H9 (cell line): ENCODE data around the gene FLOT2. TPM values are rescaled to one million over a fixed set of nuclear protein-coding genes. Genes with fewer than 3 reads are reported as not detected.

Experiments
- DNase-seq: peaks from one replicate; pipeline ENCODE4 v3.0.0-alpha.2; 2017
- H2AFZ ChIP-seq: one replicate; pipeline ENCODE4 v1.6.1; 2013; ENCODE audit warnings: mild to moderate bottlenecking, low read length, control low read depth, moderate library complexity
- H2AK5ac ChIP-seq: 2 replicates; pipeline ENCODE4 v1.6.1; 2013; ENCODE audit warnings: low read length, control low read depth, mixed read lengths; ENCODE audit not compliant: insufficient read length
- H2BK120ac ChIP-seq: one replicate; pipeline ENCODE4 v1.6.1; 2013; ENCODE audit warnings: low read depth, mild to moderate bottlenecking, low read length, control low read depth, inconsistent platforms; ENCODE audit not compliant: poor library complexity, severe bottlenecking
- H2BK12ac ChIP-seq: 2 replicates; pipeline ENCODE4 v1.6.1; 2013; ENCODE audit warnings: low read length, control low read depth, mixed read lengths, low read depth; ENCODE audit not compliant: insufficient read length
- H2BK15ac ChIP-seq: 2 replicates; pipeline ENCODE4 v1.6.1; 2013; ENCODE audit warnings: low read depth, low read length, control low read depth
- H2BK20ac ChIP-seq: one replicate; pipeline ENCODE4 v1.6.1; 2013; ENCODE audit warnings: low read depth, mild to moderate bottlenecking, low read length, control low read depth, inconsistent platforms; ENCODE audit not compliant: poor library complexity, severe bottlenecking
- H2BK5ac ChIP-seq: 2 replicates; pipeline ENCODE4 v1.6.1; 2013; ENCODE audit warnings: low read length, control low read depth, mixed read lengths; ENCODE audit not compliant: insufficient read length
- H3K14ac ChIP-seq: 2 replicates; pipeline ENCODE4 v1.6.1; 2013; ENCODE audit warnings: low read length, control low read depth; ENCODE audit not compliant: insufficient read depth
- H3K18ac ChIP-seq: 2 replicates; pipeline ENCODE4 v1.6.1; 2013; ENCODE audit warnings: low read depth, mild to moderate bottlenecking, mixed read lengths, low read length, control low read depth; ENCODE audit not compliant: insufficient read length
- H3K23ac ChIP-seq: 2 replicates; pipeline ENCODE4 v1.6.1; 2013; ENCODE audit warnings: low read length, control low read depth, mixed read lengths, low read depth; ENCODE audit not compliant: insufficient read length
- H3K23me2 ChIP-seq: 2 replicates; pipeline ENCODE4 v1.6.1; 2013; ENCODE audit warnings: low read depth, mild to moderate bottlenecking, mixed read lengths, low read length, control low read depth; ENCODE audit not compliant: insufficient read length, poor library complexity, severe bottlenecking
- H3K27ac ChIP-seq: 2 replicates; pipeline ENCODE4 v1.5.1; 2013; ENCODE audit warnings: low read length, control low read depth, mixed read lengths, low read depth; ENCODE audit not compliant: insufficient read length
- H3K27me3 ChIP-seq: 2 replicates; pipeline ENCODE4 v1.6.1; 2013; ENCODE audit warnings: low read length, control low read depth, inconsistent platforms; ENCODE audit not compliant: insufficient read depth
- H3K4ac ChIP-seq: 2 replicates; pipeline ENCODE4 v1.6.1; 2013; ENCODE audit warnings: low read depth, mild to moderate bottlenecking, control low read depth, inconsistent platforms, low read length, moderate library complexity
- H3K4me1 ChIP-seq: 2 replicates; pipeline ENCODE4 v1.6.1; 2013; ENCODE audit warnings: low read length, control low read depth, inconsistent platforms; ENCODE audit not compliant: insufficient read depth
- H3K4me2 ChIP-seq: 2 replicates; pipeline ENCODE4 v1.6.1; 2013; ENCODE audit warnings: low read length, control low read depth, mixed read lengths; ENCODE audit not compliant: insufficient read length, insufficient read depth
- H3K56ac ChIP-seq: 2 replicates; pipeline ENCODE4 v1.6.1; 2013; ENCODE audit warnings: low read depth, mild to moderate bottlenecking, mixed read lengths, low read length, control low read depth; ENCODE audit not compliant: insufficient read length
- H3K79me1 ChIP-seq: 2 replicates; pipeline ENCODE4 v1.6.1; 2013; ENCODE audit warnings: low read depth, mild to moderate bottlenecking, moderate library complexity, low read length, control low read depth, inconsistent platforms; ENCODE audit not compliant: insufficient read depth, poor library complexity, severe bottlenecking
- H3K79me2 ChIP-seq: 2 replicates; pipeline ENCODE4 v1.6.1; 2013; ENCODE audit warnings: low read length, control low read depth, inconsistent platforms; ENCODE audit not compliant: insufficient read depth
- H3K9ac ChIP-seq: 2 replicates; pipeline ENCODE4 v1.6.1; 2013; ENCODE audit warnings: low read length, control low read depth, mixed read lengths; ENCODE audit not compliant: insufficient read length; ENCODE audit errors: extremely low read depth
- H3K9me3 ChIP-seq: one replicate; pipeline ENCODE4 v1.6.1; 2013; ENCODE audit warnings: low read depth, low read length, inconsistent platforms; ENCODE audit not compliant: control insufficient read depth
- H3T11ph ChIP-seq: one replicate; pipeline ENCODE4 v1.6.1; 2013; ENCODE audit warnings: mild to moderate bottlenecking, low read length, control low read depth, inconsistent platforms
- H4K20me1 ChIP-seq: one replicate; pipeline ENCODE4 v1.6.1; 2013; ENCODE audit not compliant: control insufficient read depth, insufficient read length, insufficient read depth
- H4K5ac ChIP-seq: 2 replicates; pipeline ENCODE4 v1.6.1; 2013; ENCODE audit warnings: low read depth, mild to moderate bottlenecking, mixed read lengths, low read length, control low read depth; ENCODE audit not compliant: insufficient read length
- H4K8ac ChIP-seq: replicated peaks from 2 replicates; pipeline ENCODE4 v1.6.1; 2013; ENCODE audit warnings: low read length, control low read depth, mixed read lengths, low read depth; ENCODE audit not compliant: insufficient read length
- H4K91ac ChIP-seq: 2 replicates; pipeline ENCODE4 v1.6.1; 2013; ENCODE audit warnings: low read depth, mild to moderate bottlenecking, moderate library complexity, mixed read lengths, low read length, control low read depth; ENCODE audit not compliant: insufficient read length
- H3K27ac Mint-ChIP-seq, 3 experiments: 2 replicates in 2 of 3; 3 replicates in 1 of 3; pipeline ENCODE4 v1.8.0; 2020 to 2021; ENCODE audit warnings: mixed read lengths in 3 of 3, mild to moderate bottlenecking in 1 of 3, moderate library complexity in 1 of 3
- H3K27me3 Mint-ChIP-seq: 2 replicates; pipeline ENCODE4 v1.8.0; 2021; ENCODE audit warnings: low read depth, mild to moderate bottlenecking, moderate library complexity, mixed read lengths
- H3K36me3 Mint-ChIP-seq, 3 experiments: 2 replicates in 2 of 3; 3 replicates in 1 of 3; pipeline ENCODE4 v1.8.0; 2020 to 2021; ENCODE audit warnings: low read depth in 3 of 3, mixed read lengths in 3 of 3; ENCODE audit not compliant: insufficient read depth in 1 of 3
- H3K4me1 Mint-ChIP-seq, 2 experiments: 2 replicates each; pipeline ENCODE4 v1.8.0; 2020; ENCODE audit warnings: mixed read lengths in 2 of 2
- H3K4me3 Mint-ChIP-seq, 2 experiments: 2 replicates in 1 of 2; 3 replicates in 1 of 2; pipeline ENCODE4 v1.8.0; 2020 to 2021; ENCODE audit warnings: mild to moderate bottlenecking in 2 of 2, mixed read lengths in 2 of 2, moderate library complexity in 1 of 2
- H3K9me3 Mint-ChIP-seq, 2 experiments: 2 replicates in 1 of 2; 3 replicates in 1 of 2; pipeline ENCODE4 v1.8.0; 2020; ENCODE audit warnings: mild to moderate bottlenecking in 2 of 2, mixed read lengths in 2 of 2, moderate library complexity in 1 of 2
- WGBS: extraction: QIAGEN DNeasy Blood & Tissue Kit; methylation state at CpG from one replicate; pipeline ENCODE4 v1.1.7; 2013; ENCODE audit warnings: missing lambda C conversion rate, low lambda C conversion rate, mixed read lengths; ENCODE audit not compliant: insufficient read length; ENCODE audit errors: extremely low coverage; 5-methylcytosine and 5-hydroxymethylcytosine counted together
- total RNA-seq: library from RNA; stranded (reverse); gene quantifications from 2 replicates; pipeline ENCODE4 v1.2.1, GENCODE V29; 2021
- TF ChIP-seq, protein P1 (sequence below): fragments of 200-600 bp; sonication (generic); conservative IDR thresholded peaks from 3 replicates; pipeline ENCODE4 v1.8.0; 2021; ENCODE audit warnings: antibody characterized with exemption, mild to moderate bottlenecking

Gene FLOT2
- total RNA-seq, 1 experiment from 2014 or later = 173 TPM

DNA sequence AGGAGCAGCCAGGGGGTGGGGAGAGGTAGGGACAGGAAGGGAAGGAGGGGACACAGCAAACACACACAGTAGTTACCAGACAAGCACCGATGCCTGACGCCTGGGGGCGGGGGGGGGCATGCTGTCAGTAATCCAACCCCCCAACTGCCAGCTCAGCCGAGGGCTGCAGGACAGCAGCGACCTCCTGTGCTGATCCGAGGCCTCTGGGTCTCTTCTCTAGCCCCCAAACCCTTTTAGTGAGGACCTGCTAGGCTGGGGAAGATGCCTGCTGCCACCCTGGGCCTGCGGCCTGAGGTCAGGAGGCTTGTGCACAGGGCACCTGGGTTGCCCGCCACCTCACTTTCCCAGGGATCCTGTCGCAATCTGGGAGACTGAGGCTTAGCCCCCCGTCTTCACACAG, 11.6 kb downstream of the FLOT2 start:
- no peaks in the 10 kb centered on the region for H3K23me2 ChIP-seq
- H3K9me3 ChIP-seq = no peaks in the 10 kb centered on the region
- no CpG with 5 or more reads among the region's 10 CpGs for WGBS
- H3K18ac ChIP-seq = no peak overlapping the region
- no peak overlapping the region for H3K56ac ChIP-seq
- no peak overlapping the region for H2BK20ac ChIP-seq
- H3K79me2 ChIP-seq = no peaks in the 10 kb centered on the region
- no peaks in the 10 kb centered on the region for H4K20me1 ChIP-seq
- TF ChIP-seq, protein P1, sequence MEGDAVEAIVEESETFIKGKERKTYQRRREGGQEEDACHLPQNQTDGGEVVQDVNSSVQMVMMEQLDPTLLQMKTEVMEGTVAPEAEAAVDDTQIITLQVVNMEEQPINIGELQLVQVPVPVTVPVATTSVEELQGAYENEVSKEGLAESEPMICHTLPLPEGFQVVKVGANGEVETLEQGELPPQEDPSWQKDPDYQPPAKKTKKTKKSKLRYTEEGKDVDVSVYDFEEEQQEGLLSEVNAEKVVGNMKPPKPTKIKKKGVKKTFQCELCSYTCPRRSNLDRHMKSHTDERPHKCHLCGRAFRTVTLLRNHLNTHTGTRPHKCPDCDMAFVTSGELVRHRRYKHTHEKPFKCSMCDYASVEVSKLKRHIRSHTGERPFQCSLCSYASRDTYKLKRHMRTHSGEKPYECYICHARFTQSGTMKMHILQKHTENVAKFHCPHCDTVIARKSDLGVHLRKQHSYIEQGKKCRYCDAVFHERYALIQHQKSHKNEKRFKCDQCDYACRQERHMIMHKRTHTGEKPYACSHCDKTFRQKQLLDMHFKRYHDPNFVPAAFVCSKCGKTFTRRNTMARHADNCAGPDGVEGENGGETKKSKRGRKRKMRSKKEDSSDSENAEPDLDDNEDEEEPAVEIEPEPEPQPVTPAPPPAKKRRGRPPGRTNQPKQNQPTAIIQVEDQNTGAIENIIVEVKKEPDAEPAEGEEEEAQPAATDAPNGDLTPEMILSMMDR = no peak
- H2AK5ac ChIP-seq = no peak overlapping the region
- H2BK12ac ChIP-seq = no peak overlapping the region
- H4K91ac ChIP-seq = no peak overlapping the region
- peaks cover 3 to 5% of the 10 kb centered on the region in 2 experiments; a peak in 3 of 4 replicates for H3K4me1 Mint-ChIP-seq
- H2AFZ ChIP-seq = no peak overlapping the region
- no peak overlapping the region for H3K4me2 ChIP-seq
- H3T11ph ChIP-seq = no peak overlapping the region
- no peak overlapping the region; the same call in 1 of the 2 replicates for H3K14ac ChIP-seq
- H3K27me3 ChIP-seq = no peaks in the 10 kb centered on the region
- no peaks in the 10 kb centered on the region for H3K9me3 Mint-ChIP-seq
- H3K23ac ChIP-seq = no peak overlapping the region
- H3K27ac Mint-ChIP-seq = no peak overlapping the region
- H3K4me1 ChIP-seq = no peaks in the 10 kb centered on the region
- H3K9ac ChIP-seq = no peak overlapping the region
- no peak overlapping the region for H2BK15ac ChIP-seq
- H2BK120ac ChIP-seq = no peak overlapping the region
- H3K79me1 ChIP-seq = no peaks in the 10 kb centered on the region
- no peak overlapping the region for H3K4me3 Mint-ChIP-seq
- H3K36me3 Mint-ChIP-seq = peaks cover 19 to 45% (median 43%) of the 10 kb centered on the region in 3 experiments
- H4K5ac ChIP-seq = no peak overlapping the region
- H3K27me3 Mint-ChIP-seq = peaks cover 2% of the 10 kb centered on the region; the same call in 1 of the 2 replicates
- H3K27ac ChIP-seq = no peak overlapping the region
- H2BK5ac ChIP-seq = no peak overlapping the region
- DNase-seq = no peak
- H4K8ac ChIP-seq = no peak overlapping the region
- no peak overlapping the region for H3K4ac ChIP-seq
